Central memory CD8-positive, alpha-beta T cell (primary cell): ENCODE data around the gene ERBB4.

Source experiments
- ATAC-seq: fragments of 150-1000 bp; cut with Tn5 transposase; replicated peaks from 2 replicates; pipeline ENCODE4 v1.10.0; 2022; ENCODE audit warnings: mild to moderate bottlenecking, moderate FRiP score, moderate number of reproducible peaks; ENCODE audit not compliant: poor library complexity, severe bottlenecking; ENCODE audit errors: extremely low read depth
- DNase-seq, 2 donors: peaks; one replicate each; pipeline ENCODE4 v3.0.0; 2021; ENCODE audit warnings: low spot score in 2 of 2
- H3K27ac Mint-ChIP-seq: one replicate; pipeline ENCODE4 v1.8.0; 2022; ENCODE audit warnings: low read depth, mild to moderate bottlenecking, moderate library complexity, mixed read lengths
- H3K27me3 Mint-ChIP-seq: one replicate; pipeline ENCODE4 v1.8.0; 2022; ENCODE audit warnings: mixed read lengths
- H3K36me3 Mint-ChIP-seq: one replicate; pipeline ENCODE4 v1.8.0; 2022; ENCODE audit warnings: mild to moderate bottlenecking, moderate library complexity, mixed read lengths; ENCODE audit not compliant: insufficient read depth
- H3K4me1 Mint-ChIP-seq: one replicate; pipeline ENCODE4 v1.8.0; 2022; ENCODE audit warnings: mixed read lengths
- H3K4me3 Mint-ChIP-seq: one replicate; pipeline ENCODE4 v1.8.0; 2022; ENCODE audit warnings: mild to moderate bottlenecking, moderate library complexity, mixed read lengths
- H3K9me3 Mint-ChIP-seq: one replicate; pipeline ENCODE4 v1.8.0; 2022; ENCODE audit warnings: mixed read lengths

The ERBB4 gene

GRCh38 chr2:211942153-211942552, 596.4 kb downstream of the ERBB4 start:
- H3K27ac Mint-ChIP-seq, result no peak overlapping the region
- no peaks in the 10 kb centered on the region for H3K27me3 Mint-ChIP-seq
- H3K4me3 Mint-ChIP-seq, result no peak overlapping the region
- no peaks in the 10 kb centered on the region for H3K36me3 Mint-ChIP-seq
- H3K9me3 Mint-ChIP-seq, result peaks cover 9% of the 10 kb centered on the region
- DNase-seq, result no peak
- no peaks in the 10 kb centered on the region for H3K4me1 Mint-ChIP-seq
- no peak for ATAC-seq

GRCh38 chr2:211941216-211941747, 597.3 kb downstream of the ERBB4 start:
- H3K9me3 Mint-ChIP-seq, result peaks cover 9% of the 10 kb centered on the region
- no peak for ATAC-seq
- H3K27me3 Mint-ChIP-seq, result no peaks in the 10 kb centered on the region
- H3K4me3 Mint-ChIP-seq, result no peak overlapping the region
- no peak overlapping the region for H3K27ac Mint-ChIP-seq
- no peaks in the 10 kb centered on the region for H3K36me3 Mint-ChIP-seq
- DNase-seq, result no peak
- no peaks in the 10 kb centered on the region for H3K4me1 Mint-ChIP-seq

GRCh38 chr2:211939177-211939576, 599.4 kb downstream of the ERBB4 start:
- Mint-ChIP-seq H3K27me3 (no peaks in the 10 kb centered on the region), H3K36me3 (no peaks in the 10 kb centered on the region), H3K27ac (no peak overlapping the region), H3K4me1 (no peaks in the 10 kb centered on the region), H3K4me3 (no peak overlapping the region), H3K9me3 (peaks cover 9% of the 10 kb centered on the region)
- no peak for DNase-seq
- no peak for ATAC-seq

GRCh38 chr2:211934811-211935210, 603.8 kb downstream of the ERBB4 start:
- H3K4me1 Mint-ChIP-seq, result no peaks in the 10 kb centered on the region
- no peaks in the 10 kb centered on the region for H3K36me3 Mint-ChIP-seq
- H3K27ac Mint-ChIP-seq, result no peak overlapping the region
- DNase-seq (no peak), ATAC-seq (no peak)
- no peaks in the 10 kb centered on the region for H3K27me3 Mint-ChIP-seq
- H3K4me3 Mint-ChIP-seq, result no peak overlapping the region
- no peaks in the 10 kb centered on the region for H3K9me3 Mint-ChIP-seq

GRCh38 chr2:211931314-211931713, 607.3 kb downstream of the ERBB4 start:
- no peaks in the 10 kb centered on the region for H3K27me3 Mint-ChIP-seq
- no peak for DNase-seq
- no peak overlapping the region for H3K4me3 Mint-ChIP-seq
- no peaks in the 10 kb centered on the region for H3K9me3 Mint-ChIP-seq
- no peak overlapping the region for H3K27ac Mint-ChIP-seq
- ATAC-seq, result no peak
- H3K36me3 Mint-ChIP-seq, result no peaks in the 10 kb centered on the region
- no peaks in the 10 kb centered on the region for H3K4me1 Mint-ChIP-seq

- H3K4me3 Mint-ChIP-seq, result no peak overlapping the region
- H3K27ac Mint-ChIP-seq, result no peak overlapping the region
- no peaks in the 10 kb centered on the region for H3K27me3 Mint-ChIP-seq
- ATAC-seq (no peak), DNase-seq (no peak)
- H3K9me3 Mint-ChIP-seq, result no peaks in the 10 kb centered on the region
- H3K36me3 Mint-ChIP-seq, result no peaks in the 10 kb centered on the region
- no peaks in the 10 kb centered on the region for H3K4me1 Mint-ChIP-seq
These were observed 608.3 kb downstream of the ERBB4 start for GRCh38 chr2:211930331-211930730.

GRCh38 chr2:211928201-211928600, 610.4 kb downstream of the ERBB4 start:
- H3K4me1 Mint-ChIP-seq, result no peaks in the 10 kb centered on the region
- peaks cover 4% of the 10 kb centered on the region for H3K9me3 Mint-ChIP-seq

GRCh38 chr2:211923019-211923418, 615.6 kb downstream of the ERBB4 start:
- Mint-ChIP-seq H3K36me3 (no peaks in the 10 kb centered on the region), H3K4me1 (no peaks in the 10 kb centered on the region), H3K27ac (no peak overlapping the region), H3K27me3 (no peaks in the 10 kb centered on the region), H3K4me3 (no peak overlapping the region), H3K9me3 (peaks cover 15% of the 10 kb centered on the region)
- DNase-seq, result no peak
- no peak for ATAC-seq

More at GRCh38 chr2:211928201-211928600, 610.4 kb downstream of the ERBB4 start:
- DNase-seq, result no peak
- no peaks in the 10 kb centered on the region for H3K36me3 Mint-ChIP-seq
- no peak overlapping the region for H3K27ac Mint-ChIP-seq
- H3K4me3 Mint-ChIP-seq, result no peak overlapping the region
- no peaks in the 10 kb centered on the region for H3K27me3 Mint-ChIP-seq
- ATAC-seq, result no peak

GRCh38 chr2:211903961-211904360, 634.6 kb downstream of the ERBB4 start:
- H3K36me3 Mint-ChIP-seq, result no peaks in the 10 kb centered on the region
- no peak overlapping the region for H3K4me3 Mint-ChIP-seq
- H3K4me1 Mint-ChIP-seq, result no peaks in the 10 kb centered on the region
- H3K9me3 Mint-ChIP-seq, result peaks cover 7% of the 10 kb centered on the region
- no peak overlapping the region for H3K27ac Mint-ChIP-seq
- ATAC-seq (no peak), DNase-seq (no peak)
- H3K27me3 Mint-ChIP-seq, result no peaks in the 10 kb centered on the region

GRCh38 chr2:211901226-211901846, 637.3 kb downstream of the ERBB4 start:
- no peak overlapping the region for H3K27ac Mint-ChIP-seq
- no peaks in the 10 kb centered on the region for H3K27me3 Mint-ChIP-seq
- H3K36me3 Mint-ChIP-seq, result no peaks in the 10 kb centered on the region
- DNase-seq (no peak), ATAC-seq (no peak)
- peaks cover 9% of the 10 kb centered on the region for H3K9me3 Mint-ChIP-seq
- no peaks in the 10 kb centered on the region for H3K4me1 Mint-ChIP-seq
- no peak overlapping the region for H3K4me3 Mint-ChIP-seq

GRCh38 chr2:211900518-211900917, 638.1 kb downstream of the ERBB4 start:
- Mint-ChIP-seq H3K27ac (no peak overlapping the region), H3K4me1 (no peaks in the 10 kb centered on the region), H3K36me3 (no peaks in the 10 kb centered on the region), H3K27me3 (no peaks in the 10 kb centered on the region), H3K9me3 (peaks cover 12% of the 10 kb centered on the region), H3K4me3 (no peak overlapping the region)
- no peak for DNase-seq
- ATAC-seq, result no peak

GRCh38 chr2:211900000-211900399, 638.6 kb downstream of the ERBB4 start:
- ATAC-seq (no peak), DNase-seq (no peak)
- H3K27ac Mint-ChIP-seq, result no peak overlapping the region
- H3K4me3 Mint-ChIP-seq, result no peak overlapping the region
- H3K9me3 Mint-ChIP-seq, result peaks cover 13% of the 10 kb centered on the region
- H3K36me3 Mint-ChIP-seq, result no peaks in the 10 kb centered on the region
- H3K4me1 Mint-ChIP-seq, result no peaks in the 10 kb centered on the region
- no peaks in the 10 kb centered on the region for H3K27me3 Mint-ChIP-seq

- Mint-ChIP-seq H3K27me3 (no peaks in the 10 kb centered on the region), H3K27ac (no peak overlapping the region)
These were observed 639.9 kb downstream of the ERBB4 start for GRCh38 chr2:211898702-211899101.

More at GRCh38 chr2:211898702-211899101, 639.9 kb downstream of the ERBB4 start:
- Mint-ChIP-seq H3K4me3 (no peak overlapping the region), H3K4me1 (no peaks in the 10 kb centered on the region), H3K9me3 (peaks cover 19% of the 10 kb centered on the region), H3K36me3 (no peaks in the 10 kb centered on the region)
- DNase-seq (no peak), ATAC-seq (no peak)
